H1 (cell line): ENCODE data around the gene SLC27A5.

Source experiments
- BCL11A ChIP-seq, 2 experiments: IDR thresholded peaks; one replicate each; pipeline ENCODE4 v1.6.1; 2011; ENCODE audit warnings: low read depth in 2 of 2, low read length in 2 of 2, mild to moderate bottlenecking in 2 of 2
- BRCA1 ChIP-seq: IDR thresholded peaks from 2 replicates; pipeline ENCODE4 v1.6.1; 2012; ENCODE audit warnings: low read depth, low read length, improper control_type of control experiment
- CEBPB ChIP-seq: IDR thresholded peaks from 2 replicates; pipeline ENCODE4 v1.6.1; 2012; ENCODE audit warnings: low read depth, low read length
- CHD2 ChIP-seq: IDR thresholded peaks from 2 replicates; pipeline ENCODE4 v1.6.1; 2012; ENCODE audit warnings: low read length, improper control_type of control experiment
- CTCF ChIP-seq, 3 experiments: IDR thresholded peaks; 1 replicate in 2 of 3; 2 replicates in 1 of 3; pipeline versions ENCODE4 v1.5.1 to v1.6.1; 2011; ENCODE audit warnings: low read length in 3 of 3, mild to moderate bottlenecking in 3 of 3, inconsistent platforms in 2 of 3, low read depth in 1 of 3, moderate library complexity in 1 of 3; ENCODE audit not compliant: insufficient read depth in 1 of 3; ENCODE audit errors: control extremely low read depth in 1 of 3
- EP300 ChIP-seq, 2 experiments: IDR thresholded peaks; 1 replicate in 1 of 2; 2 replicates in 1 of 2; pipeline ENCODE4 v1.6.1; 2011 to 2012; ENCODE audit warnings: low read depth in 2 of 2, low read length in 2 of 2, mild to moderate bottlenecking in 2 of 2, borderline replicate concordance in 1 of 2, inconsistent platforms in 1 of 2, moderate library complexity in 1 of 2
- POLR2A ChIP-seq, 2 experiments: IDR thresholded peaks; 1 replicate in 1 of 2; 2 replicates in 1 of 2; pipeline ENCODE4 v1.6.1; 2011; ENCODE audit warnings: low read depth in 2 of 2, low read length in 2 of 2, mild to moderate bottlenecking in 2 of 2; ENCODE audit errors: control extremely low read depth in 1 of 2
- RAD21 ChIP-seq, 2 experiments: IDR thresholded peaks in 1 of 2; conservative IDR thresholded peaks in 1 of 2; 2 replicates each; pipeline ENCODE4 v1.6.1; 2011; ENCODE audit warnings: low read depth in 2 of 2, low read length in 2 of 2, improper control_type of control experiment in 1 of 2, inconsistent platforms in 1 of 2, mild to moderate bottlenecking in 1 of 2, moderate library complexity in 1 of 2
- RXRA ChIP-seq: IDR thresholded peaks from 2 replicates; pipeline ENCODE4 v1.6.1; 2011; ENCODE audit warnings: low read depth, mild to moderate bottlenecking, low read length, moderate library complexity; ENCODE audit not compliant: insufficient read depth
- SIN3A ChIP-seq, 2 experiments: IDR thresholded peaks in 1 of 2; conservative IDR thresholded peaks in 1 of 2; 2 replicates each; pipeline ENCODE4 v1.6.1; 2011 to 2012; ENCODE audit warnings: low read length in 2 of 2, improper control_type of control experiment in 1 of 2, low read depth in 1 of 2, mild to moderate bottlenecking in 1 of 2
- TBP ChIP-seq: IDR thresholded peaks from 2 replicates; pipeline ENCODE4 v1.6.1; 2011; ENCODE audit warnings: low read depth, low read length, improper control_type of control experiment
- ZNF274 ChIP-seq: IDR thresholded peaks from 2 replicates; pipeline ENCODE4 v1.7.0; 2012; ENCODE audit warnings: low read length, borderline replicate concordance; ENCODE audit errors: extremely low read depth

- TF ChIP-seq BRCA1 (no peak), EP300 (IDR thresholded peaks at IDR 0.05; ENCODE audit: borderline replicate concordance in 1 of 2, low read depth in 2 of 2, low read length in 2 of 2) (no peak), CTCF (IDR thresholded peaks at IDR 0.05; ENCODE audit: control extremely low read depth in 1 of 3, insufficient read depth in 1 of 3, low read depth in 1 of 3, low read length in 3 of 3) (no peak), POLR2A (IDR thresholded peaks at IDR 0.05; ENCODE audit: control extremely low read depth in 1 of 2, low read depth in 2 of 2, low read length in 2 of 2) (no peak), ZNF274 (no peak), RAD21 (IDR thresholded peaks at IDR 0.05 in 1 of 2, conservative IDR thresholded peaks at IDR 0.05 in 1 of 2; ENCODE audit: low read depth in 2 of 2, low read length in 2 of 2) (no peak), SIN3A (conservative IDR thresholded peaks at IDR 0.05 in 1 of 2, IDR thresholded peaks at IDR 0.05 in 1 of 2; ENCODE audit: low read depth in 1 of 2, low read length in 2 of 2) (no peak), TBP (no peak), BCL11A (IDR thresholded peaks at IDR 0.05; ENCODE audit: low read depth in 2 of 2, low read length in 2 of 2) (no peak), RXRA (no peak), CEBPB (no peak), CHD2 (no peak)
These were observed 11.6 kb downstream of the SLC27A5 start for GRCh38 chr19:58500242-58500641.
